OCI-LY1 (cell line): ENCODE measurements around the gene USH1C.

ENCODE experiments used
- CTCF ChIP-seq: fragments of 200-600 bp; sonication (generic), shearing (Covaris generic); IDR thresholded peaks from 2 replicates; pipeline ENCODE4 v1.5.1; 2017; ENCODE audit warnings: mild to moderate bottlenecking, antibody characterized with exemption, low read length, moderate library complexity, mixed read lengths
- EZH2 ChIP-seq: fragments of 200-600 bp; sonication (generic), shearing (Covaris generic); IDR thresholded peaks from 2 replicates; pipeline ENCODE4 v1.8.0; 2017; ENCODE audit warnings: borderline replicate concordance, mixed run types, mild to moderate bottlenecking, antibody characterized with exemption, low read length, moderate library complexity, mixed read lengths

- TF ChIP-seq CTCF (no peak), EZH2 (no peak)
Measured at GRCh38 chr11:17489751-17490150, 54.5 kb downstream of the USH1C start.
